Tibial artery (tissue), 4 donors: ENCODE measurements around the gene BHLHE41.

Source experiments
- DNase-seq, 2 donors: peaks; one replicate each; pipeline ENCODE4 v3.0.0-alpha.2; 2019
- H3K27ac ChIP-seq, 2 donors: fragments of 200-600 bp; sonication (generic) in 1 of 2; 1 replicate in 1 of 2; 2 replicates in 1 of 2; pipeline ENCODE4 v1.5.1; 2018 to 2019; ENCODE audit warnings: mild to moderate bottlenecking in 1 of 2
- H3K27me3 ChIP-seq, 2 donors: fragments of 200-600 bp; sonication (generic) in 1 of 2; one replicate each; pipeline versions ENCODE4 v1.5.1 to v1.6.0; 2016 to 2019
- H3K36me3 ChIP-seq, 3 donors: fragments of 200-600 bp; sonication (generic) in 2 of 3; one replicate each; pipeline ENCODE4 v1.5.1; 2016 to 2019; ENCODE audit warnings: mild to moderate bottlenecking in 2 of 3
- H3K4me1 ChIP-seq, 4 donors: fragments of 200-600 bp; sonication (generic) in 2 of 4; 1 replicate in 3 of 4; 2 replicates in 1 of 4; pipeline ENCODE4 v1.5.1; 2016 to 2019
- H3K4me3 ChIP-seq, 2 donors: fragments of 200-600 bp; sonication (generic) in 1 of 2; 1 replicate in 1 of 2; 2 replicates in 1 of 2; pipeline ENCODE4 v1.5.1; 2018 to 2019; ENCODE audit warnings: mild to moderate bottlenecking in 2 of 2
- H3K9me3 ChIP-seq, 3 donors: fragments of 200-600 bp; sonication (generic) in 1 of 3; one replicate each; pipeline ENCODE4 v1.5.1; 2016 to 2019
- CTCF ChIP-seq, 2 experiments: fragments of 200-600 bp in 1 of 2; fragments of 450-650 bp in 1 of 2; IDR thresholded peaks; one replicate each; pipeline ENCODE4 v1.5.1; 2017 to 2019; ENCODE audit warnings: antibody characterized with exemption in 2 of 2, mild to moderate bottlenecking in 1 of 2, moderate library complexity in 1 of 2
- intact Hi-C: fragments of 100-400 bp; cut with DNase I; formaldehyde crosslinking; loops from one replicate; pipeline ENCODE4 v1.15.0; 2023; ENCODE audit warnings: low total_unique reads

BHLHE41 gene

DNA sequence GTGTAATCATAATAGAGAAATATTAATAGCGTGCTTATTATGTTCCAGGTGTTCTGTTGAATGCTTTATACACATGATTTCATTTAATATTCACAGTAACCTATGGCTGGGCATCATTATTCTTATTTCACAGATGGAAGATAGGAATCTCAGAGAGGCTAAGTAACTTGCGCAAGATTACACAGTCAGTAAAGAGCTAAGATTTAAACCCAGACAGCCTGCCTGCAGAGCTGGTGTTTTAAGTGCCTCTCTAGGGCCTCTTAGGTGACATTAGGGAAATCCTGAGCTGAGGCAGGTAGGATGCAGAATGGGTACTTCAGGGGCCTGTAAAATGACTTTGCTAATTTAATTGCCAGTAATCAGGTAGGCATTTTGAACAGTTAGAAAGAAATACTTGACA, 18.5 kb upstream of the BHLHE41 start:
- H3K4me3 ChIP-seq, result no peak overlapping the region
- DNase-seq, result no peak
- H3K4me1 ChIP-seq, result no peaks in the 10 kb centered on the region
- no peaks in the 10 kb centered on the region for H3K27me3 ChIP-seq
- H3K36me3 ChIP-seq, result no peaks in the 10 kb centered on the region
- H3K9me3 ChIP-seq, result no peaks in the 10 kb centered on the region
- no peak for TF ChIP-seq CTCF (IDR thresholded peaks at IDR 0.05)
- intact Hi-C loops, result no loop called here
- H3K27ac ChIP-seq, result no peak overlapping the region

DNA sequence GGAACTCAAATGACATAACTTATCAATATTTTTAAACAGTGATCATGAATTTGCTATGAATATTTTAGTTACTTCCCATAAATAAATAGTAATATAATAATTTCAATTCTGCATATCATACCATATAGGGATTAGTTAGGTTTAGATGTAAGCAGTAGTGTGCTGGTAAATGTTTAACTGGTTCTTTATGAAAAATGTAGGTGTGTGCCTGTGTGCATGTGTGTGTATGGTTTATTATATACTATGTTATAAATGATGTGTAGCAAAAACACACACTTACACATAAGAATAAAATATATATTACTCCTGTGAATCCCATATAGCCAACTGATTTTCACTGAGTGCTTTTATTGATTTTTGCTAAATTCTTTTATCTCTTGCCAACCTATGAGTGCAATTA, 14.0 kb upstream of the BHLHE41 start:
- no peak for TF ChIP-seq CTCF (IDR thresholded peaks at IDR 0.05)

DNA sequence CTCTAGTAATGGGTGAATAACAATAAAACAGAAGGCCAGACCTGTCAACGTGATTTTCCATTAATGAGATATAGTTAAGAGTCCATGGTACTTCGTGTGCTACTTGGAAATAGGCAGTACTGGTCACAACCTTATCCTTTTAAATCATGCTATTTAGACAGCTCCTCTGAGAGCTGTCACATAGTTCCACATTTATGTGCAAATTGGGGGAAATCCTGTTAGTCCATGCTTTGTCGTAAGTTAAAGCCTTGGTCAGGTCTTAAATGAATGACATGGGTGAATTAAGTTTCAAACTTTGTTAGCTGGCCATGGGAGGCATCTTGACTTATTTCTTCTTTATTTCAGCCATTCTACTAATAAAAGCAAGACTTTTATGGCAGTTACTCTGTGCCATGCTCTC, 11.9 kb upstream of the BHLHE41 start:
- Histone ChIP-seq H3K27ac (no peak overlapping the region), H3K36me3 (no peaks in the 10 kb centered on the region)

More for the DNA sequence above, 14.0 kb upstream of the BHLHE41 start:
- intact Hi-C loops, result no loop called here
- Histone ChIP-seq H3K36me3 (no peaks in the 10 kb centered on the region), H3K4me3 (no peak overlapping the region), H3K27me3 (no peaks in the 10 kb centered on the region), H3K27ac (no peak overlapping the region), H3K9me3 (no peaks in the 10 kb centered on the region), H3K4me1 (peaks cover 0 to 9% (median 0%) of the 10 kb centered on the region in 4 donors)
- DNase-seq, result no peak

DNA sequence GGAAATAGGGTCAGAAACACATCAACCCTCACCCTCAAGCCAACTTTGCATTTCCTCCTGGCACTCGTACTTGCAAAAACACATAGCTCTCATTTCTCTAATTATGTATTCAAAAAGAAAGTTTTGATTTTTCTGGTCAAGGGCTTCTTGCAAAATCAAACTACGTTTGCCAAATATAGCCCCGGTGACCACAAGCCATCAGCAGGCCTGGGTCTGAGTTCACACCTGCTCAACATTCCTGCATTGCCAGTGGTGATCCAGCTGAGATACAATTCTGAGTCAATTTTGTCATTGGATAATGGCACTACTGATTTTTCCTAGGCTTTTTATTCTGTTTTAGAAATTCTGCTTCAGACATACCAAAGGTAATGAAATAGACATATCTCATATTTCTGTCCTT, 10.7 kb upstream of the BHLHE41 start:
- no peak for DNase-seq
- intact Hi-C loops, result no loop called here
- no peak for TF ChIP-seq CTCF (IDR thresholded peaks at IDR 0.05)
- peak overlapping the region in 1 of 2 donors; percentile 11 for H3K27ac ChIP-seq
- peaks cover 0 to 9% (median 0%) of the 10 kb centered on the region in 4 donors for H3K4me1 ChIP-seq
- no peaks in the 10 kb centered on the region for H3K27me3 ChIP-seq
- H3K9me3 ChIP-seq, result no peaks in the 10 kb centered on the region
- H3K4me3 ChIP-seq, result no peak overlapping the region
- H3K36me3 ChIP-seq, result no peaks in the 10 kb centered on the region

More for the DNA sequence above, 11.9 kb upstream of the BHLHE41 start:
- Histone ChIP-seq H3K9me3 (no peaks in the 10 kb centered on the region), H3K27me3 (no peaks in the 10 kb centered on the region), H3K4me1 (peaks cover 0 to 9% (median 0%) of the 10 kb centered on the region in 4 donors), H3K4me3 (no peak overlapping the region)
- TF ChIP-seq CTCF (IDR thresholded peaks at IDR 0.05), result no peak
- DNase-seq, result no peak
- intact Hi-C loops, result no loop called here

DNA sequence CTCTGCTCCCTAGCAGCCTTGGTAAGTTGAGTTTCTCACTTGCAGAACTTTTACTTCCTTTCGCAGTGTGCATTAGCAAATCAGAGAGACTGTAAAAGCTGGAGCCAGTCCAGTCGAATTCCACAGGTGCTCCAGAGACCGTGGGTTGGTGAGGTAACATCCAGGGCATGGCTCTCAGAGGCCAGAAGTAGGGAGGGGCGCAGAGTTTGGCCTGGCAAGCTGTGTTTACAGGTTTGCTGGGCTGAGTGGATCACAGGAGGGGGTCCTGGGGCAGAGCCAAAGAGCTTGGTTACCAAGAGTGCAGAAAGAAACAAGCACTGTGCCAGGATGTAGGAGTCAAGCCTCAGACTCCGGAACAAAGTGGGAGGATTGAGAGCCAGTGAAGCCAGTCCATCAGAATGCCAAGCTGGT, 10.2 kb upstream of the BHLHE41 start:
- Histone ChIP-seq H3K4me1 (peaks cover 0 to 9% (median 0%) of the 10 kb centered on the region in 4 donors), H3K27ac (peak overlapping the region in 1 of 2 donors; percentile 11), H3K4me3 (no peak overlapping the region), H3K9me3 (no peaks in the 10 kb centered on the region), H3K36me3 (no peaks in the 10 kb centered on the region), H3K27me3 (no peaks in the 10 kb centered on the region)
- DNase-seq, result peak in 1 of 2 donors; percentile 68
- intact Hi-C loops, result no loop called here
- TF ChIP-seq CTCF (IDR thresholded peaks at IDR 0.05), result no peak

DNA sequence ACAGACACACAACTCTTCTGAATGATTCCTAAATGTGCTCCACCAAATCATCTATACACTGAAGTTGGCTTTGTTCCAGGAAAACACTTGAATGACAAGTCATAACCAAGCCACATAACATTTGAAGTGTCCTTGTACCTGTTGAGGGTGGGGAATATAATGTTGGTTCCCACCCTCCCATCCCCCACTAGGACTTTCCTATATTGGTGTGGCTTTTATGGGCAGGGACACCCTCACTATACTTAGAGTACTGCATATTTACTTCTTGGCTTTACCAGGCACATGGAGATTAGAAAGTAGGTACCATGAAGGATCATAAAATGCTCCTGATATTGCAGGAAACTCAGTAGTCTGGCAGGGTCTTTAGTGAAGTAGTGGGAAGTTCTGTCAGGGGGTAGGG, 9.7 kb upstream of the BHLHE41 start:
- intact Hi-C loops, result no loop called here
- TF ChIP-seq CTCF (IDR thresholded peaks at IDR 0.05), result no peak
- Histone ChIP-seq H3K36me3 (no peaks in the 10 kb centered on the region), H3K27me3 (no peaks in the 10 kb centered on the region), H3K9me3 (no peaks in the 10 kb centered on the region), H3K4me3 (no peak overlapping the region), H3K4me1 (peaks cover 0 to 9% (median 0%) of the 10 kb centered on the region in 4 donors), H3K27ac (peak overlapping the region in 1 of 2 donors; percentile 11)
- no peak for DNase-seq
